Mesenteric fat pad (tissue), 1 donor: Measurements from ENCODE around the gene CCDC88A. TPM values are rescaled to one million over a fixed set of nuclear protein-coding genes. Genes with fewer than 3 reads are reported as not detected.
"Not testable (repeated sequence)": the region's sequence is repeated elsewhere in the genome, so short reads cannot be mapped to it uniquely, and the experiment has no call there.

Source experiments
- DNase-seq: peaks from one replicate; pipeline ENCODE4 v3.0.0-alpha.2; 2020; ENCODE audit warnings: low spot score
- total RNA-seq: library from RNA; stranded (reverse); fragmentation: NEBNext Ultra II Directional; extraction: Animal tissue kit (Norgen Biotek cat#: 25700); gene quantifications from one replicate; pipeline ENCODE4 v1.2.1, GENCODE V29; 2021
- donor health status: DM: yes; HTN: yes; CAD: no.

Gene CCDC88A
- total RNA-seq, 1 donor from 2014 or later, result 64.6 TPM

GRCh38 chr2:55241582-55241981 lies 178.1 kb downstream of the CCDC88A start:
- not testable (repeated sequence) for DNase-seq

GRCh38 chr2:55239656-55240222 lies 179.9 kb downstream of the CCDC88A start:
- DNase-seq, result no peak

Other genes starting within 250 kb of the CCDC88A start
- gene CLHC1, start 187.6 kb downstream of the CCDC88A start, total RNA-seq, result 5.2 TPM
- 706 TPM for gene RPS27A, start 187.2 kb downstream of the CCDC88A start, total RNA-seq
- gene MTIF2, start 150.6 kb downstream of the CCDC88A start, total RNA-seq, result 19.5 TPM
- 18.5 TPM for gene CFAP36, start 99.9 kb upstream of the CCDC88A start, total RNA-seq
- gene PPP4R3B, start 197.8 kb upstream of the CCDC88A start, total RNA-seq, result 63.2 TPM